ENCODE data around the gene SLC16A10. TPM values are rescaled to one million over a fixed set of nuclear protein-coding genes. Genes with fewer than 3 reads are reported as not detected.

SLC16A10 gene
- total and polyA plus RNA-seq, 2 donors from 2014 or later = 3.7 to 5.9 TPM

DNA sequence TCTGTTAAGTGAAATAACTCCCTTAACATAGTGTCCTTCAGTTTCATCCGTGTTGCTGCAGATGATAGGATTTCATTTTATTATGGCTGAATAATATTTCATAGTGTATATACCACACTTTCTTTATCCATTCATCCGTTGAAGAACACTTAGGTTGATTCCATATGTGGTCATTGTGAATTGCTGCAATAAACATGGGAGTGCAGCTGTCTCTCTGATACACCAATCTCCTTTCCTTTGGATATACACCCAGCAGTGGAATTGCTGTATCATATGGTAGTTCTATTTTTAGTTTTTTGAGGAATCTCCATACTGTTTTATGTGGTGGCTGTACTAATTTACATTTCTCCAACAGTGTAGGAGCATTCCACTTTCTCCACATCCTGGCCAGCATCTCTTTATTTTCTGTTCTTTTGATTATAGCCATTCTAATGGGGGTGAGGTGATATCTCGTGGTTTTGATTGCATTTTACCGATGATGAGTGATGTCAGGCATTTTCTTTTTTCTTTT, 193.2 kb downstream of the SLC16A10 start:
- Histone ChIP-seq H3K9ac (ENCODE audit: low read length in 3 of 3) (no peak overlapping the region), H3K9me3 (ENCODE audit: control insufficient read depth in 2 of 3, insufficient read depth in 1 of 3, low read length in 3 of 3) (peaks cover 0 to 3% (median 0%) of the 10 kb centered on the region in 3 donors), H3K4me3 (ENCODE audit: low read length in 3 of 3) (no peak overlapping the region), H3K27ac (ENCODE audit: low read depth in 2 of 2, low read length in 2 of 2) (no peak overlapping the region), H3K27me3 (ENCODE audit: control insufficient read depth, insufficient read depth, low read length) (no peaks in the 10 kb centered on the region), H3K4me1 (ENCODE audit: control insufficient read depth in 2 of 3, insufficient read depth in 2 of 3, low read depth in 1 of 3, low read length in 3 of 3) (peaks cover 0 to 15% (median 9%) of the 10 kb centered on the region in 3 donors), H3K36me3 (ENCODE audit: control insufficient read depth in 2 of 3, insufficient read depth in 3 of 3, low read length in 3 of 3) (peaks cover 9 to 23% (median 11%) of the 10 kb centered on the region in 3 donors)
- FAIRE-seq (no peak), DNase-seq (no peak)
- intact Hi-C loops (cut with DNase I) = no loop called here
- TF ChIP-seq, protein P1, sequence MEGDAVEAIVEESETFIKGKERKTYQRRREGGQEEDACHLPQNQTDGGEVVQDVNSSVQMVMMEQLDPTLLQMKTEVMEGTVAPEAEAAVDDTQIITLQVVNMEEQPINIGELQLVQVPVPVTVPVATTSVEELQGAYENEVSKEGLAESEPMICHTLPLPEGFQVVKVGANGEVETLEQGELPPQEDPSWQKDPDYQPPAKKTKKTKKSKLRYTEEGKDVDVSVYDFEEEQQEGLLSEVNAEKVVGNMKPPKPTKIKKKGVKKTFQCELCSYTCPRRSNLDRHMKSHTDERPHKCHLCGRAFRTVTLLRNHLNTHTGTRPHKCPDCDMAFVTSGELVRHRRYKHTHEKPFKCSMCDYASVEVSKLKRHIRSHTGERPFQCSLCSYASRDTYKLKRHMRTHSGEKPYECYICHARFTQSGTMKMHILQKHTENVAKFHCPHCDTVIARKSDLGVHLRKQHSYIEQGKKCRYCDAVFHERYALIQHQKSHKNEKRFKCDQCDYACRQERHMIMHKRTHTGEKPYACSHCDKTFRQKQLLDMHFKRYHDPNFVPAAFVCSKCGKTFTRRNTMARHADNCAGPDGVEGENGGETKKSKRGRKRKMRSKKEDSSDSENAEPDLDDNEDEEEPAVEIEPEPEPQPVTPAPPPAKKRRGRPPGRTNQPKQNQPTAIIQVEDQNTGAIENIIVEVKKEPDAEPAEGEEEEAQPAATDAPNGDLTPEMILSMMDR (IDR thresholded peaks at IDR 0.05; ENCODE audit: borderline replicate concordance, extremely low read depth, insufficient read depth) = no peak

Other genes with a start within 250 kb of the SLC16A10 start
- 72.3 TPM for gene AMD1, start 212.7 kb upstream of the SLC16A10 start, total RNA-seq
- gene AMD1, start 212.7 kb upstream of the SLC16A10 start, polyA plus RNA-seq (ENCODE audit: insufficient read depth, low read depth, low replicate concordance) = 32.8 TPM
- gene GTF3C6, start 128.8 kb upstream of the SLC16A10 start, total RNA-seq = 78.1 TPM
- 128 TPM for gene GTF3C6, start 128.8 kb upstream of the SLC16A10 start, polyA plus RNA-seq (ENCODE audit: insufficient read depth, low read depth, low replicate concordance)
- gene RPF2, start 105.5 kb upstream of the SLC16A10 start, total RNA-seq = 24.9 TPM
- gene RPF2, start 105.5 kb upstream of the SLC16A10 start, polyA plus RNA-seq (ENCODE audit: insufficient read depth, low read depth, low replicate concordance) = 27.5 TPM